HG02588 (cell line): Measurements from ENCODE around the gene ZDHHC11.
"Not testable (repeated sequence)": the region's sequence is repeated elsewhere in the genome, so short reads cannot be mapped to it uniquely, and the experiment has no call there.

ENCODE experiments used
- ATAC-seq: cut with Tn5 transposase; IDR thresholded peaks from one replicate; pipeline ENCODE4 v1.9.1; 2021; ENCODE audit warnings: mild to moderate bottlenecking, moderate library complexity; ENCODE audit not compliant: unreplicated experiment

Gene ZDHHC11

GRCh38 chr5:750226-750625 lies 100.6 kb downstream of the ZDHHC11 start:
- ATAC-seq, result not testable (repeated sequence)

GRCh38 chr5:749101-749670 lies 101.6 kb downstream of the ZDHHC11 start:
- ATAC-seq, result no peak

- not testable (repeated sequence) for ATAC-seq
Measured at GRCh38 chr5:748011-748980, 102.5 kb downstream of the ZDHHC11 start.

GRCh38 chr5:747303-747844 lies 103.4 kb downstream of the ZDHHC11 start:
- not testable (repeated sequence) for ATAC-seq

GRCh38 chr5:746258-746761 lies 104.5 kb downstream of the ZDHHC11 start:
- ATAC-seq, result no peak
